ENCODE measurements around the gene BCAS4.

DNA sequence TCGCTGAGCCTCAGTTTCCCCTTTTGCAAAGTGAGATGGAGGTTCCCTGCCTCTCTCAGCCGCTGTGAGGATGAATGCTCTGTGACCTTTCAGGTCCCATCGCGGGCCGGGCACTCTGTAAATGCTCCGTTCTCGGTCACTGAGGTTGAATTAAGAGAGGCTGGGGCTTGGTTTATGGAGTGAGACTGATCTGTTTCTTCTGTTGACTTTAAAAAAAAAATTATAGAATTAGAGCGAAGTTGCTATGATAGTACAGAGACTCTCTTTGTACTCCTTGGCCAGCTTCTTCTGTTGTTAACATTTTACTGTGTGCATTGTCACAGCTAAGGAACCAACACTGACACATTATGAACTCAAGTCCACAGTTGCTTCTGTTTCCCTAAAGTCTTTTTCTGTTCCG, 72.0 kb downstream of the BCAS4 start:
- TF ChIP-seq, protein P1, sequence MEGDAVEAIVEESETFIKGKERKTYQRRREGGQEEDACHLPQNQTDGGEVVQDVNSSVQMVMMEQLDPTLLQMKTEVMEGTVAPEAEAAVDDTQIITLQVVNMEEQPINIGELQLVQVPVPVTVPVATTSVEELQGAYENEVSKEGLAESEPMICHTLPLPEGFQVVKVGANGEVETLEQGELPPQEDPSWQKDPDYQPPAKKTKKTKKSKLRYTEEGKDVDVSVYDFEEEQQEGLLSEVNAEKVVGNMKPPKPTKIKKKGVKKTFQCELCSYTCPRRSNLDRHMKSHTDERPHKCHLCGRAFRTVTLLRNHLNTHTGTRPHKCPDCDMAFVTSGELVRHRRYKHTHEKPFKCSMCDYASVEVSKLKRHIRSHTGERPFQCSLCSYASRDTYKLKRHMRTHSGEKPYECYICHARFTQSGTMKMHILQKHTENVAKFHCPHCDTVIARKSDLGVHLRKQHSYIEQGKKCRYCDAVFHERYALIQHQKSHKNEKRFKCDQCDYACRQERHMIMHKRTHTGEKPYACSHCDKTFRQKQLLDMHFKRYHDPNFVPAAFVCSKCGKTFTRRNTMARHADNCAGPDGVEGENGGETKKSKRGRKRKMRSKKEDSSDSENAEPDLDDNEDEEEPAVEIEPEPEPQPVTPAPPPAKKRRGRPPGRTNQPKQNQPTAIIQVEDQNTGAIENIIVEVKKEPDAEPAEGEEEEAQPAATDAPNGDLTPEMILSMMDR (conservative IDR thresholded peaks at IDR 0.05 in 1 of 2, IDR thresholded peaks at IDR 0.05 in 1 of 2; ENCODE audit: extremely low read depth in 1 of 2, insufficient read depth in 1 of 2, low read depth in 1 of 2, low read length in 2 of 2), result no peak
- TF ChIP-seq EZH2 (IDR thresholded peaks at IDR 0.05; ENCODE audit: borderline replicate concordance, low read length), result no peak
